HG02610 (cell line): ENCODE data around the gene SPEM1.

Source experiments
- ATAC-seq: cut with Tn5 transposase; IDR thresholded peaks from one replicate; pipeline ENCODE4 v1.9.1; 2021; ENCODE audit warnings: mild to moderate bottlenecking, moderate library complexity; ENCODE audit not compliant: unreplicated experiment

Gene SPEM1

DNA sequence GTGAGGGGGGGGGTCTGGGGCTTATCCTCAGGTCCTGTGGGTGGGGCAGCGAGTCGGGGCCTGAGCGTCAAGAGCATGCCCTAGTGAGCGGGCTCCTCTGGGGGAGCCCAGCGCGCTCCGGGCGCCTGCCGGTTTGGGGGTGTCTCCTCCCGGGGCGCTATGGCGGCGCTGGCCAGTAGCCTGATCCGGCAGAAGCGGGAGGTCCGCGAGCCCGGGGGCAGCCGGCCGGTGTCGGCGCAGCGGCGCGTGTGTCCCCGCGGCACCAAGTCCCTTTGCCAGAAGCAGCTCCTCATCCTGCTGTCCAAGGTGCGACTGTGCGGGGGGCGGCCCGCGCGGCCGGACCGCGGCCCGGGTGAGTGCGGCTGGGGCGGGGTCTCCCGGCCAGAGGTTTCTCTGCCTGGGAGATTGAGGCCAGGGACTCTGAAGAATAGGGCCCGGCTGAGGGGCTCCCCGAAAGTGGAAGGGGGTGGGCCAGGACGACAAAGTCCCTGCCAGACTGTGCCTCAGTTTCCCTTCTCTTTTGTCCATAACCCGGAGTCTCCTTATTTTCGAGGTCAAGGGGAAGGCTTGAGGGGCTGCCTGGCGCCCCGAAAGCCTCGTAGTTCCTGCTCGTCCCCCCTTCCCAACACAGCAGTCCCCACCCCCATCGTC is 19.5 kb downstream of the SPEM1 start, which contains the start of gene FGF11:
Gene FGF11, plus strand, starts transcription at position 51 of the 651 bp plus-strand sequence. Its CDS starts 109 bp downstream, at position 160.
- ATAC-seq, result no peak

DNA sequence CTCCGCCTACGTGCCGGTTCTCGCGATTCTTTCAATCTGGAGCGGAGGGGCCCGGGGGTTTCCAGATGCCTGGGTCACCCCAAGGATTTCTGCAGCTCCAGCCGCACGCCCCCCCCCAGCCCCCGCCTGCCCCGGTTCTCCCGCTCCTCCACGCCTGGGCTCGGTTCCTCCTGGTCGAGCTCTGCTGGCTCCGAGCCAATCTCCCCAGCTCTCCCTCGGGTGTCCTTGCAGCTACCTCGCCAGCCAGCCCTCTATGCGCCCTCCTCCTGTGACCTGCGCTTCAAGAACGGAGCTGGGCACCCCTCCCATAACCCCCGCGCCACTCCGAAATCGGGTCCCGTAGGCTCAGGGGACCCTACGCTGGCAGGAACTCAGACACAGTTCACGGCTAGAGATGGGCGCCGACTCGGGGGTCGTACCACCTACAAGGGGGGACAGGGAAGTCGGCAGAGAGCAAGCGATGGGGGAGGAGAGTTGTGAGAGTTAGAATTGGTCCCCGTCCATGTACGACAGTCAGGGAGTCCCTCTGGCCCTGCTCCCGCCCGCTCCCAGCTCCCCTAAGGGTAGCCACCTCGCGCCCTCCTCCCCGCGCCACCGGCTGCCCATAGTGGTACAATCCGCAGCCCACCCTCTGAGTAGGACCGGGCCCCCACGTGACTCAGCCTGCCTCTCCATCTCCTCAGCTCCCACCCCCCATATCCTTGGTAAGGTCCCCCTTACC is 20.1 kb downstream of the SPEM1 start:
- no peak for ATAC-seq

DNA sequence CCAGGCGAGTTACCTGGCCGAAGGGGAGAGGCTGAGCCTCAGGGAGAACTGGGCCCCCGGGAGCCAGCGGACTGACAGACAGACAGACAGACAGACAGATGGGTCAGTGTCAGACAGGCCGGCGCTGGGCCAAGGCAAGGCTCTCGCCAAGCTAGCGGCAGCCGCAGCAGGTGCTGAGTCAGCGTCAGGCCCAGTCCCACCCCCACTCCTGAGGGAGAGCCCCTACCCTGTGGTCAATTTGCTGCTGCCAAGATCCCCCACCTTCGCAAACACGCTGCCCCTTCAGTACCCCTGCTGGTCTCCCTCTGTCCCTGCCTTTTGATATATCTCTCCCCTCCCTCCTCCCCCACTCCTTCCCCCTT is 20.7 kb downstream of the SPEM1 start:
- ATAC-seq, result no peak

DNA sequence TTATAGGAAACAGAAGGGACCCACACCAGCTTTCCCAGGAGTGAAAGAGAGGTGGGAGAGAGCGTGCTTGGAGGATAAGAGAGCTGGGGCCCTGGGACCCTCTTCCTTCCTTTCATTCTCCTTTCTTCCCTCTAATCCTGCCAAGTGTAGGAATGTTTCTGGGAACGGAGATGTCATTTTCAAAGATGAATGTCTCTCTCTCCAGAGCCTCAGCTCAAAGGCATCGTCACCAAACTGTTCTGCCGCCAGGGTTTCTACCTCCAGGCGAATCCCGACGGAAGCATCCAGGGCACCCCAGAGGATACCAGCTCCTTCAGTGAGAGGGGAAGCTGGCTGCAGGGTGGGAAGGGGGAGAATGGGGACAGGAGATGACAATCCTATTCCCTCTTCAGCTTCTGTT is 21.1 kb downstream of the SPEM1 start:
- ATAC-seq, result no peak

DNA sequence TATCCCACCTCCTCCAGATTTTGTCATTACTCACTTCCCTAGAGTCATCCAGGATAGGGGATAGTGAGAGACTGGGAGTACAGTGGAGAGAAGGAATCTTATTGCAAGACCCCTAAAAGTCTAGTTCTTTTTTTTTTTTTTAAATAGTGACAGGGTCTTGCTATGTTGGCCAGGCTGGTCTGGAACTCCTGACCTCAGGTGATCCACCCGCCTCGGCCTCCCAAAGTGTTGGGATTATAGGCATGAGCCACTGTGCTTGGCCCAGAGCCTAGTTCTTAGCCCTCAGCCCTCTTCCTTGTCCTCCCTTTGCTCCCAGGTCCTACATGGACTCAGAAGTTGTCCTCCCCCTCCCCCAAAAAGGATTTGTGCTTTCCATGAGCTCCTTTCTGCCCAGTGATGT is 22.0 kb downstream of the SPEM1 start:
- no peak for ATAC-seq

DNA sequence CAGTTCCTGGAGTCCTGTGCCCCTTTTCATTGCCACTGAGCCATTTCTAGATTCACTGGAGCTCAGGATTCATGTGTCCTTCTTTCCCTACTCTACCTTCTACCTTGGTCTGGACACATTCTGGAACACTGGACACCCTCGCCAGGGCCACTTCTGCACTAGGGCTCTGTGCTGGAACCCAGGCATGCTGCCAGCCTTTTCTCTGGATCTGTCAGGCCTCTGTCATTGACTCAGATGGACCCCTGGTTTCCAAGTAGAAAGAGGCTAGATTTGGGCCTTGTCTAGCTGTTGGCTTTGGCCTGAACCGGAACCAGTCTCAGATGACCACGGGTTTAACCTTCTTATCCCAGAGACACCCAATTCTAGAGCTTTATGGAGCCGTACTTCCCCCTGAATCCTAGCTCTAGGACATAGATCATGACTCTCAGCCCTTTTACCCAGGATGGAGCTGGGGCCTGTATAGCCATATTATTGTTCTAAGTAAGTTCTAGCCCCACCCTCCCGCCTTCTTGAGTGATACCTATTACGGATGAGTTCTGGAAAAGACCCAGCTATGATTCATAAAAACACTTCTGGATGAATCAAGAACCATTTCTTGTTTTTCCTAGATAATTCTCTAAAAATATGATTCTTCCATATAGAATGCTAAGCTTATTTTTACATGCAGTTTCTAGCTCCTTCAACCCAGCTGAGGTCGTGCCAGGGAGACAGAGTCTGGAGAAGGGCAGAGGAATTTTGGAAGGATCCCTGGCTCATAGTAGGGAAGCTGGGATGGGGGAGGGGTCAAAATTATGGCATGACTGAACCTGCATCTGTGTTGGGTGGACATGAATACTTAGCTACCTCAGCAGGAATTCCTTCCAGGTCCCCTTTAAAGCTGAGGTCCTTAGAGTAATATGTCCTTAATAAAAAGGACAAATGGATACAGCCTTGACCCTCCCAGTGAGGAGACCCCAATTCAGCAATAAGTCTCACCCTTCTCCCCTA is 23.7 kb downstream of the SPEM1 start:
- no peak for ATAC-seq

DNA sequence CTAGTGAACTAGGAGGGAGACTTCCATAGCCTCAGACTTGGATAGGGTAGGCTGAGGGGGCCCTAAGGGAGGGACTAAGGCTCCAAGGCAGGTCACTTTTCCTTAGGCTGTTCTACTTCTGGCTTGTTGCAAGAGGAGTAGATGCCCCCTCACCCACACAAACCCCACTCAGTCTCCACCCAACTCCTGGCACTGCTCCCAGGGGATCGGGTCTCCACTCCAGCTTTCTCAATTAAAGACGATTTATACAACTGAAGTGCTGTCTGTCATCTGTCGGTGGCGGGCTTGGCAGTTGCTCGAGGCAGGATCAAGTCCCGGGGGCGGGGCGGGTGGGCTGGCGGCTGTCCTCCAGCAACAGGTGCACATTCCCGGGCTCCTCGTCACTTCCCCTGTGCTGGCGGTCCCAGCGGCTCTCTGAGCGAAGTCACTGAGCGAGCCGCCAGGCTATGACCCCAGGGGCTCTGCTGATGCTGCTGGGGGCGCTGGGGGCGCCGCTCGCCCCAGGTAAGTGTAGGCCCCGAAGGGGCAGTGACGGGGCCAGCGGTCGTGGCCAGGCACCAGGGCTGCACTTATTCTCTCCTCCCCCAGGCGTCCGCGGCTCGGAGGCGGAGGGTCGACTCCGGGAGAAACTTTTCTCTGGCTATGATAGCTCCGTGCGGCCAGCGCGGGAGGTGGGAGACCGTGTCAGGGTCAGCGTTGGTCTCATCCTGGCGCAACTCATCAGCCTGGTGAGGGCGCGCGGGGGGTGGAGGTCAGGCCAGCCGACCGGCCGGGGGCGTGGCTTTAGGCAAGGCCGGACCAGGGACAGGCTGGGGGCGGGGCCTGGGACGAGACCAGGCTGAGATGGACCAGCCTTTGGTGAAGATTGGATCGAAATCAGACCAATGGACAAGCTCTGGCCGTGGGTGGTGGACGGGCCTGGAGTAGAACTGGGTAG is 24.8 kb downstream of the SPEM1 start, which contains the start of gene CHRNB1:
Gene CHRNB1, plus strand, starts transcription at position 380 of the 937 bp plus-strand sequence. Its CDS starts 67 bp downstream, at position 447.
- ATAC-seq, result no peak

DNA sequence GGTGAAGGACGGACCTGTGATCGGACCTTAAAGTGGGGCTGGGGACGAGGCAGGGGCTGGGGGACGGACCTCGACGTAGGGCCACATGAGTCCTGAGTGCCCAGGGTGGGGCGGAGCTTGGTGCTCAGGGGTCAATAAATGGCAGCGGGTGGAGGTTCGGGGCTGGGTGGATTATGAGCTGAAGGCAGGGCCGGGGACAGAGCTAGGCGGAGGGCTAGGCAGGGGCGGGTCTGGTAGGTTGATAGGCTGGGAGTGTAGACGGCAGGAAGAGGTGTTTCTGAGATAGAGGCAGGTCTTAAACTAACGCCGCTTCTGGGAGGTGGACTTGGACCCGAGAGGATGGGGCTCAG is 25.5 kb downstream of the SPEM1 start:
- ATAC-seq, result no peak

DNA sequence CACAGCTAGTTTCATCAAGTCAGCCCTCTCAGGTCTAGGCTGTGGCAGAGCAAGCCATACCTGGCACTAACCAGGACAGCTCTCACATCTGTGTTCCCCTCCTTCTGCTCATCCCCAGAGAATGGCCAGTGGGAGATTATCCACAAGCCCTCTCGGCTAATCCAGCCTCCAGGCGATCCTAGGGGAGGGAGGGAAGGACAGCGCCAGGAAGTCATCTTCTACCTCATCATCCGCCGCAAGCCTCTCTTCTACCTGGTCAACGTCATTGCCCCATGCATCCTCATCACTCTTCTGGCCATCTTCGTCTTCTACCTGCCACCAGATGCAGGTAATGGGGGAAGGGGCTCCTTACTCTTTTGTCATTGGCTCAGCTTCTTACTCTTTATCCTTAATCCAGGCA is 28.3 kb downstream of the SPEM1 start:
- ATAC-seq, result no peak

DNA sequence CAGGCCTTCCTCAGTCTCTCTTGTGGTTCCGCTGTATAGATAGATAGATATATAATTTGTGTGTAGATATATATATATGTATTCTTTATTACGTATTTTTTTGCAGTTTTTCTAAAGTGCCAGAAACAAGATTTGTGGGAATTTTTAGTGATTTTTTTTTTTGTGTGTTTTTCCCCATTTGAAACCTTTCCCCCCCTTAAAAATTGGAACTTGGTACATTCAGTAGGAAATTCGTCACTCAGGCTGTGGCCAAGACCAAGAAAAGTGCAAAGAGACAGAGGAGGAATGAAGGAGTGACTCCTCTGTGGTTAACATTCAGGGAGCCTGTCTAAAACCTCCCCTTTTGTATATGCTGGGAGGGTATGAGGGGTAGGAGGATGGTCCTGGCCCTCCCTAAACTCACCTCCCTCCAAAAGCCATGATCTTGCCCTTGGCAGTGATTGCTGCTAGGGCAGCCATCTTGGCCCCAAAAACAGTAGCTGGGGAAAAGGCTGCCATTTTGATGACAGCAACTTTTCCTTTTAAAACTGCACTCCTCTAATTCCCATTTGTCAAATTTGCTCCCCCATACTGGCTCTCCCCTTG is 39.9 kb downstream of the SPEM1 start:
- ATAC-seq, result no peak

DNA sequence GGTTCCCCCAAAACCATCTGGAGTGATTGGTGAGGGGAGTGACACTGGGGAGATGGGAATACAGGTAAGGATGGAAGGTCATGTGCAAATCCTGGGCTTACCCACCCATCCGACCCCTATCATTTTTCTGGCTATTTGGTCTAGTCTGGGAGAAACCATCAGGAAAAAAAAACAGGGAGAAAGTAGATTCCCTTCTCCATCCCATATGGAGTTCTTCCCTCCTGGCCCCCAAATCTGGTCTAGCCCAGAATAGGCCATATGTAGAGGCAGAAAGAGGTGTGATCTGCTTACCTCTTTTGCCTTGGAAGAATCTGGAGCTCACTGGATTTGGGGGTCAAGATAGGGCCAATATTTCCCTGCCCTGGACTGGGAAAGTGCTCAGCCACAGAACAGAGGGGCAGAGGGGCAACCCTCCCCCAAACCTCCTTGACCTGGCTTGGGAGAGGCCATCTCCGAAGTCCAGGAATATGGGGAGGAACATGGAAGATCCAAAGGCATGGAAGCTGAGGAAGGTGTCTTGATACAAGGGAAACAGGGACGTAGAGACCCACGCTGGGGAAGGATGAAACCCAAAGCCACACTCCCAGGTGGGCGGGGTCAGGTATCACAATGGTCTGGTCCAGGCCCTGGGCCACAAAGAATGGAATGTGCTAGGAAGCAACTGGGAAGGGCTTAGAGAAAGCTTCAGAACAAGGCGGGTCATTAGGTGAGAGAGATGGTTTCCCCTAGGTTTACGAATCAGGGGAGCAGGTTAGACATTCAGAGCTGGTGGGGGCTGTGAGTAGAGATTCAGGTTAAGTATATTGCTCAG is 40.9 kb downstream of the SPEM1 start:
- no peak for ATAC-seq

DNA sequence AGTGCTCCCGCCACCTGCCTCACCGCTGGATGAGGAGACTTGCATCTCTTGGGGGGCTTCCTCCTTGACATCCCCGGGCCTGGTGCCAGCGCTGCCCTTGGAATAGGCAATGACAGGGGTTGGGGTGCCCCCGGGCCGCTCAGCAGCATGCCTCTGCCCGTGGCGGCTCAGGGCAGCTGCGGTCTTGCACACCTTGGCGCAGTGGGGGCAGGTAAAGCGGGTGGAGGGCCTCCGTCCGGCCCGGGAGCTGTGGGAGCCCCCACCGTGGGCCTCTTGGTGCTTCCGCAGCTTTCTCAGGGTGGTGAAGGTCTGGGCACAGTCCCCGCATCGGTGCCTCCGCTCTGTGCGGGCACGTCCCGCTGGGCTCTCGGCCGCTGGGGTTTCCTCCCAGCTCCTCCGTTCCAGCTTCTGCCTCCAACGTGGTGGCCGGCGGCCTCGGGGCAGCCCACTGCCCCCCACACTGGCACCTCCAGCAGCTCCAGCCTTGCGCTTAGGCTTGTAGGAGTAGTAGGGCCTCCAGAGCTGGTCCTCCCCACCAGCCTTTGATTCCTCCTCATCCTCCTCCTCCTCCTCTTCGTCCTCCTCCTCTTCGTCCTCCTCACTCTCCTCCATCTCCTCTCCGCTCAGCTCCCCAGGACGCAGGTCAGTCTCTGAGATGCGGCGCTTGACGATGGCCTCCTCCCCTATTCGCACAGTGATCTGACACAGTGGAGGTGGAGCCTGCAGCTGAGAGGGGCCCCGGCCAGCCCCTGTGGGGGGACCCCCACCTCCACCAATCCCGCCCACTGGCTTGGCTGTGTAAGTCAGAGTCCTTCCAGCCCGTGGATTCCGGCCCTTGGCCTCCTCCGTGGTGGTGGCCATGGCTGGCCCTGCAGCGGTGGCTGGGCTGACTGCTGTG is 42.6 kb downstream of the SPEM1 start:
- ATAC-seq, result no peak

DNA sequence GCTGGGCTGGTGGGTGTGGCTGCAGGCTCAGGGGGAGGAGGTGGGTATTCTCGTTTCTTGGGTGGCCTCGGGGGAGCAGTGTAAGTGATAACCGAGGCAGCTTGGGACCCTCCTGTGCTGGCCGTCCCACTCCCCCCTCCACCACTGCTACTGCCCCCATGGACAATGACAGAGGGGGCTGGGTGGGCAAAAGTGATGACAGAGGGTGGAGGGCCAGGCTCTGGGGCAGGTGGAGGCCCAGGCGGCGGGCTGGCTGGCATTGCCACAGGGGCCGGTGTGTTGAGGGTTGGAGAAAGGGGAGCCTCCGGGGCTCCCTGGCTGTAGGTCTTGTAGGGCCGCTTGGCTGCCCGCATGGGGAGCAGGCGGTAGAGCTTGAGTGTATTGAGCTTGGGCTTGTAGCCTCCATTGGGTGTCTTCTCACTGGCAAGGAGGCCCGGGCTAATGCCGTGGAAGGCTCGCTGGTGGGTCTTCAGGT is 43.3 kb downstream of the SPEM1 start:
- no peak for ATAC-seq

DNA sequence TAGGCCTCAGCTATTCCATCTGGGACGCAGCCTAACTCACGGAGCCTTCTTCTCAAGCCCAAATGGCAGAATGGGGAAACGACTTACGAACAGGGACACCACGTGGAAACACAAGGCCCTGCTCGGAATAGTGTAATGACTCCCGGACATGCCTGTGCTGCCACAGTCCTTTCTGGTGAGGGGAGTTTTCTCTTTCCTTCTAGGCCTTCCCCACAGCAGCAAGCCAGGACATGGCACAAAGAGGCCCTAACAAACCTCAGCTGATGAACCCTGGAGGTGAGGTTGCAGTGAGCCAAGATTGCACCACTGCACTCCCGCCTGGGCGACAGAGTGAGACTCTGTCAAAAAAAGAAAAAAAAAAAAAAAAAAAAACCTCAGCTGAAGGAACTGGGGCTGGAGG is 44.0 kb downstream of the SPEM1 start:
- no peak for ATAC-seq

DNA sequence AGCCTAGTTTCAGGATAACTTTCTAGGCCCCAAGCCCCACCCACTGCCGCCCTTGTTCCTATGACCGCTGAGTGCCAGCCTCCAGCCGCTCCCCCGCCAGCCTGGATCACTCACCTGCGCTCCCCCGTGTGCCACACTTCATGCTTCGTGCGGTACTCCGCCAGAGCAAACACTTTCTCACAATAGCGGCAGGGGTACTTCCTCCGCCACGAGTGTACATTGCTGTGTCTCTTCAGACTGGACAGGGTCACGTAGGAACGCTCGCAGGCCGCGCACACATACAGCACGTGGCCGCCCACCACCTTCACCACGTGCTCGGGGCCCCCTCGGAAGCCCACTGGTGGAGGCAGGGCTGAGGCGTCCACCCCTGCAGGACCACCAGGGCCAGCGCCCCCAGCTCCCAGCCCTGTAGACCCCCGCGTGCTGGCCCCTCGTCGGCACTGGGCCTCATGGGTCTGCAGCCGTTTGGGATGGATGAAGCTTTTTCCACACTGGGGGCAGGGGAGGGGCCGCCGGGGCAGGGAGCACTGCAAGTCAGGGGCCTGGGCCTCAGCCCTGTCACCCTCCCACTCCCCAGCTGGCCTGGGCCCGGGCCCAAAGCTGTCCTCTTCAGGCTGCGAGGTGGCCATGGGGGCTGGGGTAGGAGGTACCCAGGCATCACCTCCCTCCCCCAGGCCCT is 45.6 kb downstream of the SPEM1 start:
- ATAC-seq, result no peak

DNA sequence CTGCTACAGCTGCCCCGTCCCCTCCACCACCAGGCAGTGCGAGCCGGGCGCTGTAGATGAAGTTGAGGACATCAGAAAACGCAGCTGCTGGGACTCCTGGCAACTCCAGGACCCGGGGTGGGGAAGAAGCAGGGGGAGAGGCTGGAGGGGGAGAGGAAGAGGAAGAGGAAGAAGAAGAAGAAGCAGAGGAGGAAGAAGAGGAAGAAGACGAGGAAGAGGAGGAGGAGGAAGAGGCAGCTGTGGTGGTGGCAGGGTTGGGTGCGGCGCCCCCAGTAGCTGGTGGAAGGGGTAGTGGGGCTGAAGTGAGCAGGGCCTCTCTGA is 46.2 kb downstream of the SPEM1 start:
- ATAC-seq, result no peak

DNA sequence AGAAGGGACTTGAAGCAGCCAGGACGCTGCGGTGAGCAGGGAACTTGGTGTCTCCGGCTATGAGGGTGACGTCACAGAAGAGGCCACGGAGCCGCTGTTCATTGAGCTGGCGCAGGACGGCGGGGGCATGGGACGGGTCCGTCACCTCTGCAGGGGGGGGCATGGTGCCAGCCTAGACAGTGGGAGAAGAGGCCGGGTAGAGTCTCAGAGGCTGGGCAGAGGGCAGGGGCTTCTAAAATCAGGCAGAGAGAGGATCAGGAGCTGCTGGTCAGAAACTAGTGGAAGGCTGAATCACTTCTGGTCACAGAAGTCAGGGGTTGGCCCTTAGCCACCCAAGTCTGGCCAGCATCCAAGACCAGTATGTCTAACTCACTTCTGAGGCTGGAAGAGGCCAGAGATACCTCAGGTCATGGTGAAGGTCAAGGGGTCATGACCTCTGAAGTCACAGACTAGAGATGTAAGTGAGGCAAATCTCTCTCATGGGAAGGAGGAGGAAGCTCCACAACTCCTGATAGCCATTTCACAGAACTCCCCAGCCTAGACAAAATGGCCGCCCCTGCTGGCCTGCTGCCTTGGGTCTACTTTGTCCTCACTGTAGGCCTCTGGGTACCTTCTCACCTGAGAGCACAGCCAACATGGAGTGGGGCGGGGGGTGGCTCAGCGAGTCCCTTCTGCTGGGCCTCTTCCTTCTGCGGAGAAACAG is 46.7 kb downstream of the SPEM1 start:
- ATAC-seq, result no peak
